ENCODE results near the gene IMPA2.

Gene IMPA2

DNA sequence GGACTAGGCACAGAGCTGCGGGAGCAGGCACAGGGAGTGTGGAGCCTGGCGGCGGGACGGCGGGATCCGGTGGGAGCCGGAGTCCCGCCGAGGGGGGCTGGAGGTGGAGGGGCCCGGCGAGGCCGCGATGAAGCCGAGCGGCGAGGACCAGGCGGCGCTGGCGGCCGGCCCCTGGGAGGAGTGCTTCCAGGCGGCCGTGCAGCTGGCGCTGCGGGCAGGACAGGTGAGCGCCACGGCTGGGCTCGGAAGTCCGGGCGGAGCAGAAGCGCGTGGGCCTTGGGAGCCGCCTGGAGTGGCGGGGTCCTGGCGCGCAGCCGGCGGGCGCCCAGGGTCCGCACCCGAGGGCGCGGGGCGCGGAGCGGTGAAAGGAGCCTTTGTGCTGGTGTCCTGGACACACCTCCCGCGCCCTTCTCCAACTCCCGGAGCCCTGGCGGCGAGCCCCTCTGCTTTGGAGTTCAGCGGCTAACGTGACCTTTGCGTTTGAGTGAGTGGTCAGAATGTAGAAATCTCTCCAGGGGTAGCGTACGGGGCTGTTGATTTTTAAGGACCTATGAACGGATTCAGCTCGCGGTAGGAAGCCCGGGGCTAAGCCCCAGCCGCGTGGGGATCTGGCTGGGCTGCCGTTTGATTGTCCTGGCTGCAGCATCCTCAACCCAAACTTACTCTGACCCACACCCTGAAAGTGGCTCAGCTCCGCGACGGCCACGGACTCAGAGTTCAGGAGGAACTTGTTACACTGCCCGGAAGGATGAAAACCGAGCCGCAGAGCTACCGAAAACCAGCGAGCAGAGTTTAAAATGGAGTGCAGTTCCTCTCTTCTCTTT, 448 bp downstream of the IMPA2 start:
- DNase-seq, result peak in 2 of 3 donors; percentile 56
- ChIA-PET POLR2A (interaction anchor here (1.3 to 1.8 kb wide), 2 partner anchors 34 to 73 kb away, joined by 4 to 8 read pairs; no protein-coding TSS in a partner anchor), CTCF (interaction anchor here (1.1 to 5.7 kb wide), 6 partner anchors 10 to 43 kb away, joined by 3 to 37 read pairs (median 12); no protein-coding TSS in a partner anchor)
- Histone ChIP-seq H3K36me3 (ENCODE audit: control insufficient read depth in 4 of 4, insufficient read depth in 4 of 4, low read length in 3 of 4) (peaks cover 0 to 15% (median 0%) of the 10 kb centered on the region in 4 experiments), H3K27me3 (replicated peaks in 2 of 5; ENCODE audit: control insufficient read depth in 4 of 5, insufficient read depth in 5 of 5, low read length in 4 of 5) (no peaks in the 10 kb centered on the region), H3K27ac (ENCODE audit: insufficient read depth in 1 of 2, low read depth in 1 of 2, low read length in 2 of 2, poor library complexity in 1 of 2, severe bottlenecking in 2 of 2) (peak overlapping the region in 1 of 2 experiments; percentile 54), H3K9me3 (ENCODE audit: control extremely low read depth in 1 of 5, control insufficient read depth in 4 of 5, insufficient read depth in 2 of 5, low read depth in 1 of 5, low read length in 4 of 5) (no peaks in the 10 kb centered on the region), H3K4me1 (ENCODE audit: control extremely low read depth in 1 of 4, control insufficient read depth in 4 of 4, insufficient read depth in 4 of 4, low read length in 3 of 4) (peaks cover 10 to 56% (median 44%) of the 10 kb centered on the region in 4 experiments), H3K4me3 (ENCODE audit: control insufficient read depth in 1 of 7, extremely low read depth in 1 of 7, insufficient read depth in 4 of 7, low read depth in 2 of 7, low read length in 6 of 7) (peak overlapping the region; percentile 79 to 92 (median 82))
- 0% methylated on average over 64 of the region's 71 CpGs for WGBS (ENCODE audit: insufficient coverage)

DNA sequence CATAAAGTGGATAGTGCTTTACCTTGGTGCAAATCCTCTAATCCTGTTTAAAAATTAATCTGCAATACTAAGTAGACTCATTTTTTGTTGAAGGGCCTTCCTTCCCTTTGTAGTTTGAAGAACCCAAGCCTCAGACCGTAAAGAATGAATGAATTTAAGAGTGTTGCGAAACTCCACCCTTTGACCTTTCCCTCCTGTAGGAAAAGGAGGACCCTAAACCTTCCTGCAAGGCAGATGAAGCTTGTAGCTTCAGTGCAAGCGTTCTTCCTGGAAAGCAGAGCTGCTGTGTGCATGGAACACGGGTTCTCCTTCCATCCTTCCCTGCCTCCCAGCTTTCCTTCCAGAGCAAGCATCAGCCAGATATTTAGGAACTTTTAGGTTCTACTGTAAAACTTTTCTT, 1.7 kb downstream of the IMPA2 start:
- Histone ChIP-seq H3K4me3 (ENCODE audit: control insufficient read depth in 1 of 7, extremely low read depth in 1 of 7, insufficient read depth in 4 of 7, low read depth in 2 of 7, low read length in 6 of 7) (peak overlapping the region in 4 of 7 experiments; percentile 37 to 88 (median 81)), H3K4me1 (ENCODE audit: control extremely low read depth in 1 of 4, control insufficient read depth in 4 of 4, insufficient read depth in 4 of 4, low read length in 3 of 4) (peaks cover 10 to 67% (median 53%) of the 10 kb centered on the region in 4 experiments), H3K27me3 (replicated peaks in 2 of 5; ENCODE audit: control insufficient read depth in 4 of 5, insufficient read depth in 5 of 5, low read length in 4 of 5) (no peaks in the 10 kb centered on the region), H3K36me3 (ENCODE audit: control insufficient read depth in 4 of 4, insufficient read depth in 4 of 4, low read length in 3 of 4) (peaks cover 0 to 15% (median 0%) of the 10 kb centered on the region in 4 experiments), H3K27ac (ENCODE audit: insufficient read depth in 1 of 2, low read depth in 1 of 2, low read length in 2 of 2, poor library complexity in 1 of 2, severe bottlenecking in 2 of 2) (no peak overlapping the region), H3K9me3 (ENCODE audit: control extremely low read depth in 1 of 5, control insufficient read depth in 4 of 5, insufficient read depth in 2 of 5, low read depth in 1 of 5, low read length in 4 of 5) (no peaks in the 10 kb centered on the region)
- CTCF ChIA-PET, result interaction anchor here (2.0 to 5.7 kb wide), 3 partner anchors 9 to 44 kb away, joined by 8 to 37 read pairs (median 27); no protein-coding TSS in a partner anchor
- POLR2A ChIA-PET, result no interaction called here
- WGBS (ENCODE audit: insufficient coverage), result 87% methylated on average over 3 of the region's 4 CpGs
- no peak for DNase-seq

DNA sequence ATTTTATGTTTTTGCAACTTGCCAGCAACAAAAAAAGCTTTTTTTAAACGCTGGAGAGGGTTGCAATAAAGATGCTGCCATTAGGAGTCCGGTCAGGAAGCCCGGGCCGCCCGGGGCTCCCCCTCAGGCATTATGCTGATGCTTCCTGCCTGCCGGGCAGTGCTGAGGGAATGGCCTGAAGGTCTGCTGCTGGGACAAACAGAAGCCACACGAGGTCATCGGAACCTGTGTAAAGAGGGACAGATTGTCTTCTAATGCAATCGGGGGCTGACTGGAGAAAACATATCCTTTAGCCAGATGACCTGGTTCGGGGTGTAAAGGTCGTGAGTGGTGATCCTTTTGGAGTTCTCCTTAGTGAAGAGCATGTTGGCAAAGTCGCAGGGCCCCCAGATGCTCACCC, 2.3 kb downstream of the IMPA2 start:
- Histone ChIP-seq H3K27me3 (replicated peaks in 2 of 5; ENCODE audit: control insufficient read depth in 4 of 5, insufficient read depth in 5 of 5, low read length in 4 of 5) (no peaks in the 10 kb centered on the region), H3K4me1 (ENCODE audit: control extremely low read depth in 1 of 4, control insufficient read depth in 4 of 4, insufficient read depth in 4 of 4, low read length in 3 of 4) (peaks cover 10 to 72% (median 58%) of the 10 kb centered on the region in 4 experiments), H3K4me3 (ENCODE audit: control insufficient read depth in 1 of 7, extremely low read depth in 1 of 7, insufficient read depth in 4 of 7, low read depth in 2 of 7, low read length in 6 of 7) (peak overlapping the region in 2 of 7 experiments; percentile 80 to 88), H3K9me3 (ENCODE audit: control extremely low read depth in 1 of 5, control insufficient read depth in 4 of 5, insufficient read depth in 2 of 5, low read depth in 1 of 5, low read length in 4 of 5) (no peaks in the 10 kb centered on the region), H3K36me3 (ENCODE audit: control insufficient read depth in 4 of 4, insufficient read depth in 4 of 4, low read length in 3 of 4) (peaks cover 0 to 15% (median 0%) of the 10 kb centered on the region in 4 experiments), H3K27ac (ENCODE audit: insufficient read depth in 1 of 2, low read depth in 1 of 2, low read length in 2 of 2, poor library complexity in 1 of 2, severe bottlenecking in 2 of 2) (no peak overlapping the region)
- no peak for DNase-seq
- POLR2A ChIA-PET, result no interaction called here
- CTCF ChIA-PET, result interaction anchor here (2.0 to 5.7 kb wide), 3 partner anchors 8 to 45 kb away, joined by 8 to 37 read pairs (median 27); no protein-coding TSS in a partner anchor
- 67% methylated on average over 12 of the region's 12 CpGs for WGBS (ENCODE audit: insufficient coverage)

DNA sequence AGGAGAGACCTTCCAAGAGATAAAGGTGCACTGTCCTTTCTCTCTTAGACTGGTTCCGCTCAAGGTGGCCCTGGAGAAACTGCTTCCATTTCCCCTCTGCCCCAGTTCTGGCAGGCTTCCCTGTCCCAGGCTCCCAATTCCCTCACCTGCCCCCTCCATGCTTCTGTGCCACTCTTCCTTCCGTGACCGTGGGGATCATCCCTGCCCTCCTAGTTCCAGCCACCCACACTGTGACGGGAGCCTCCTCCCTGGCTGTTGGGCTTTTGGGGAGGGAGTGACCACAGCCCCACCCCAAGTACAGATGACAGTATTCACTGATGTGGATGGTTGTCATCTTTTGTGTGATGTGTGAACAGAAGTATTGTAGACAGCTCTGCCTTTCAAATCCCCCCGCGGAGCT, 2.8 kb downstream of the IMPA2 start:
- CTCF ChIA-PET, result interaction anchor here (0.5 to 5.7 kb wide), 4 partner anchors 8 to 95 kb away, joined by 3 to 37 read pairs (median 18); no protein-coding TSS in a partner anchor
- peaks cover 10 to 76% (median 60%) of the 10 kb centered on the region in 4 experiments for H3K4me1 ChIP-seq (ENCODE audit: control extremely low read depth in 1 of 4, control insufficient read depth in 4 of 4, insufficient read depth in 4 of 4, low read length in 3 of 4)
- H3K9me3 ChIP-seq (ENCODE audit: control extremely low read depth in 1 of 5, control insufficient read depth in 4 of 5, insufficient read depth in 2 of 5, low read depth in 1 of 5, low read length in 4 of 5), result no peaks in the 10 kb centered on the region
- 93% methylated on average over 3 of the region's 6 CpGs for WGBS (ENCODE audit: insufficient coverage)
- no peak for DNase-seq
- no peaks in the 10 kb centered on the region for H3K27me3 ChIP-seq (replicated peaks in 2 of 5; ENCODE audit: control insufficient read depth in 4 of 5, insufficient read depth in 5 of 5, low read length in 4 of 5)
- POLR2A ChIA-PET, result no interaction called here
- H3K27ac ChIP-seq (ENCODE audit: insufficient read depth in 1 of 2, low read depth in 1 of 2, low read length in 2 of 2, poor library complexity in 1 of 2, severe bottlenecking in 2 of 2), result no peak overlapping the region
- peaks cover 0 to 18% (median 0%) of the 10 kb centered on the region in 4 experiments for H3K36me3 ChIP-seq (ENCODE audit: control insufficient read depth in 4 of 4, insufficient read depth in 4 of 4, low read length in 3 of 4)
- H3K4me3 ChIP-seq (ENCODE audit: control insufficient read depth in 1 of 7, extremely low read depth in 1 of 7, insufficient read depth in 4 of 7, low read depth in 2 of 7, low read length in 6 of 7), result no peak overlapping the region

DNA sequence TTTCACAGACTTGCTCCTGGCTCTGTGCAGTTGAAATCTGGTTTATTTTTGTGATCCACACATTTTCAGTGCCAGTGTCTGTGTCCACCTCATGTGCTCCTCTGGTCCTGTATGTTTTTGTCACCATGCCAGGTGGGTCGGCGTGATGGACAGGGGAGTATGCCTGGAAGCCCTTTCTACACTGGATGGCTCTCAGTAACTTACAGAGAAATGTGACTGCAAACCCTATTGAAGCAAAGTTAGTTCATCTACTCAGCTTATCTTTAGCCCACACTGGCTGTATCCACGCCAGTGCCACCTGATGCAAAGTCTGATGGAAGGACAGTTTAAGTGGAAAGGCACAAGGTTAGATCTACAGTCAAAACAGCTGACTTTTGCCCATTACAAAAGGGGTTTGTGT, 4.3 kb downstream of the IMPA2 start:
- no peak overlapping the region for H3K27ac ChIP-seq (ENCODE audit: insufficient read depth in 1 of 2, low read depth in 1 of 2, low read length in 2 of 2, poor library complexity in 1 of 2, severe bottlenecking in 2 of 2)
- DNase-seq, result no peak
- WGBS (ENCODE audit: insufficient coverage), result 85% methylated on average over 3 of the region's 3 CpGs
- no peak overlapping the region for H3K4me3 ChIP-seq (ENCODE audit: control insufficient read depth in 1 of 7, extremely low read depth in 1 of 7, insufficient read depth in 4 of 7, low read depth in 2 of 7, low read length in 6 of 7)
- peaks cover 0 to 22% (median 0%) of the 10 kb centered on the region in 4 experiments for H3K36me3 ChIP-seq (ENCODE audit: control insufficient read depth in 4 of 4, insufficient read depth in 4 of 4, low read length in 3 of 4)
- H3K4me1 ChIP-seq (ENCODE audit: control extremely low read depth in 1 of 4, control insufficient read depth in 4 of 4, insufficient read depth in 4 of 4, low read length in 3 of 4), result peaks cover 5 to 80% (median 55%) of the 10 kb centered on the region in 4 experiments
- ChIA-PET POLR2A (no interaction called here), CTCF (interaction anchor here (1.0 to 22.0 kb wide), 2 partner anchors 10 to 44 kb away, joined by 4 to 667 read pairs; no protein-coding TSS in a partner anchor)
- no peaks in the 10 kb centered on the region for H3K27me3 ChIP-seq (replicated peaks in 2 of 5; ENCODE audit: control insufficient read depth in 4 of 5, insufficient read depth in 5 of 5, low read length in 4 of 5)
- H3K9me3 ChIP-seq (ENCODE audit: control extremely low read depth in 1 of 5, control insufficient read depth in 4 of 5, insufficient read depth in 2 of 5, low read depth in 1 of 5, low read length in 4 of 5), result no peaks in the 10 kb centered on the region

DNA sequence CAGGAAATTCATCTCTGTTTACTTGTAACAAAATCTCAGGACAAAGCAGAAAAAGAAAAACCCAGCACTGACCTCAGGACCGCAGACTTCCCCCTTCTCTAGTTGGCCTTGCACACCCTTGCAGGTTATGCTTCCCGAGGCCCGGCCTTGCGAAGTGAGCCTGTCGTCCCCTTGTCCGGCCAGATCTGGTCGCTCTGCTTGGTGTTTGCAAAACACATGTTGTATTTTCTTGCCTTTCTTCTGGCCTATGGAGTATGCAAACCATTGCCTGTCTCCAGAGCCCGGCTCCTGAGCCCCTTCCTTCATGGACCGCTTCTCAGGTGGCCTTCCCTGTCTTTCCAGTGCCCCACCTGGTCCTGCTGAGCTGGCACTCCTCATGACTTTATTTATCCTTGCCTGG, 4.8 kb downstream of the IMPA2 start:
- no peaks in the 10 kb centered on the region for H3K9me3 ChIP-seq (ENCODE audit: control extremely low read depth in 1 of 5, control insufficient read depth in 4 of 5, insufficient read depth in 2 of 5, low read depth in 1 of 5, low read length in 4 of 5)
- H3K4me3 ChIP-seq (ENCODE audit: control insufficient read depth in 1 of 7, extremely low read depth in 1 of 7, insufficient read depth in 4 of 7, low read depth in 2 of 7, low read length in 6 of 7), result no peak overlapping the region
- ChIA-PET CTCF (interaction anchor here (1.0 to 22.0 kb wide), 2 partner anchors 9 to 45 kb away, joined by 4 to 667 read pairs; no protein-coding TSS in a partner anchor), POLR2A (no interaction called here)
- no peak overlapping the region for H3K27ac ChIP-seq (ENCODE audit: insufficient read depth in 1 of 2, low read depth in 1 of 2, low read length in 2 of 2, poor library complexity in 1 of 2, severe bottlenecking in 2 of 2)
- WGBS (ENCODE audit: insufficient coverage), result 92% methylated on average over 4 of the region's 9 CpGs
- peaks cover 0 to 26% (median 0%) of the 10 kb centered on the region in 4 experiments for H3K36me3 ChIP-seq (ENCODE audit: control insufficient read depth in 4 of 4, insufficient read depth in 4 of 4, low read length in 3 of 4)
- H3K27me3 ChIP-seq (replicated peaks in 2 of 5; ENCODE audit: control insufficient read depth in 4 of 5, insufficient read depth in 5 of 5, low read length in 4 of 5), result no peaks in the 10 kb centered on the region
- no peak for DNase-seq
- peaks cover 5 to 80% (median 58%) of the 10 kb centered on the region in 4 experiments for H3K4me1 ChIP-seq (ENCODE audit: control extremely low read depth in 1 of 4, control insufficient read depth in 4 of 4, insufficient read depth in 4 of 4, low read length in 3 of 4)

Data from common myeloid progenitor, CD34-positive (primary cell).